Natural killer cell treated with Interleukin-12 subunit alpha and Interleukin-12 subunit beta and Interleukin-15 and Interleukin-18, amount 100 ng/mL, for 72 hours (primary cell): ENCODE results near the gene GLCCI1. TPM values are rescaled to one million over a fixed set of nuclear protein-coding genes. Genes with fewer than 3 reads are reported as not detected.

Experiments used
- ATAC-seq, 2 donors: fragments of 150-1000 bp; cut with Tn5 transposase in 1 of 2; sonication (Bioruptor Pico), chemical (Tn5 transposase) in 1 of 2; 2 replicates each; pipeline ENCODE4 v1.10.0; 2021
- DNase-seq: peaks from one replicate; pipeline ENCODE4 v3.0.0; 2022; ENCODE audit warnings: low spot score
- H3K27ac Mint-ChIP-seq, 2 donors: 1 replicate in 1 of 2; 2 replicates in 1 of 2; pipeline ENCODE4 v1.8.0; 2022; ENCODE audit warnings: mixed read lengths in 2 of 2, mild to moderate bottlenecking in 1 of 2, moderate library complexity in 1 of 2
- H3K27me3 Mint-ChIP-seq, 2 donors: 1 replicate in 1 of 2; 2 replicates in 1 of 2; pipeline ENCODE4 v1.8.0; 2022; ENCODE audit warnings: mixed read lengths in 2 of 2
- H3K36me3 Mint-ChIP-seq: one replicate; pipeline ENCODE4 v1.8.0; 2022; ENCODE audit warnings: mixed read lengths
- H3K4me1 Mint-ChIP-seq, 2 donors: 1 replicate in 1 of 2; 2 replicates in 1 of 2; pipeline ENCODE4 v1.8.0; 2022; ENCODE audit warnings: low read depth in 2 of 2, mixed read lengths in 2 of 2, mild to moderate bottlenecking in 1 of 2
- H3K4me3 Mint-ChIP-seq: one replicate; pipeline ENCODE4 v1.8.0; 2022; ENCODE audit warnings: mixed read lengths
- H3K9me3 Mint-ChIP-seq: 2 replicates; pipeline ENCODE4 v1.8.0; 2022; ENCODE audit warnings: mixed read lengths
- total RNA-seq, 2 donors: library from RNA; stranded (reverse); gene quantifications; one replicate each; pipeline ENCODE4 v1.2.3, GENCODE V29; 2022

Gene GLCCI1
- total RNA-seq, 2 donors from 2014 or later: 15.5 to 16.7 TPM

- Mint-ChIP-seq H3K4me1 (peaks cover 48 to 54% of the 10 kb centered on the region in 2 donors), H3K27me3 (no peaks in the 10 kb centered on the region), H3K36me3 (peaks cover 10% of the 10 kb centered on the region), H3K9me3 (peaks cover 3% of the 10 kb centered on the region), H3K27ac (peak overlapping the region in 1 of 2 donors; percentile 57), H3K4me3 (peak overlapping the region; percentile 7)
- ATAC-seq: no peak
- DNase-seq: no peak
Observed at GRCh38 chr7:8115547-8116402, 147.2 kb downstream of the GLCCI1 start.

DNA sequence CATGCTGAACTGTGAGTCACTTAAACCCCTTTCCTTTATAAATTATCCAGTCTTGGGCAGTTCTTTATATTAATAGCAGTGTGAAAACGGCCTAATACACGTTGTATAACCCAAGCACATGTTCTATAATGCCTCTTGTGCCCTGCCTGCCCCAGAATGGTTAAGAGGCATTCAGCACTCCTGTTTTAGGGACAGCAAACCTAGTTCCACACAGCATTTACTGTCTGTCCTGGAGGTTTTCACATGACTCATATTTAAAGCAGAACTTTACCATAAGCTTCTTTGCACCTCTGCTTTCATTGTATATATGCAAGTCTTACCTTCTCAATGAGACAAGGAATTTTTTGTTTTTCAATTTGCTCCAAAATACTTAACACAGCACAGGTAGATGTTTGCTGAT is 148.6 kb downstream of the GLCCI1 start:
- ATAC-seq (no peak), DNase-seq (no peak)
- Mint-ChIP-seq H3K36me3 (peaks cover 10% of the 10 kb centered on the region), H3K4me1 (peaks cover 56 to 61% of the 10 kb centered on the region in 2 donors), H3K9me3 (peaks cover 3% of the 10 kb centered on the region), H3K4me3 (no peak overlapping the region), H3K27me3 (no peaks in the 10 kb centered on the region), H3K27ac (peak overlapping the region in 1 of 2 donors; percentile 25)

GRCh38 chr7:8119262-8119661 is 150.7 kb downstream of the GLCCI1 start:
- H3K27me3 Mint-ChIP-seq: no peaks in the 10 kb centered on the region
- no peak for DNase-seq
- peaks cover 55 to 57% of the 10 kb centered on the region in 2 donors for H3K4me1 Mint-ChIP-seq
- peaks cover 10% of the 10 kb centered on the region for H3K36me3 Mint-ChIP-seq
- peaks cover 3% of the 10 kb centered on the region for H3K9me3 Mint-ChIP-seq
- H3K27ac Mint-ChIP-seq: peak overlapping the region in 1 of 2 donors; percentile 59
- H3K4me3 Mint-ChIP-seq: no peak overlapping the region
- no peak for ATAC-seq

DNA sequence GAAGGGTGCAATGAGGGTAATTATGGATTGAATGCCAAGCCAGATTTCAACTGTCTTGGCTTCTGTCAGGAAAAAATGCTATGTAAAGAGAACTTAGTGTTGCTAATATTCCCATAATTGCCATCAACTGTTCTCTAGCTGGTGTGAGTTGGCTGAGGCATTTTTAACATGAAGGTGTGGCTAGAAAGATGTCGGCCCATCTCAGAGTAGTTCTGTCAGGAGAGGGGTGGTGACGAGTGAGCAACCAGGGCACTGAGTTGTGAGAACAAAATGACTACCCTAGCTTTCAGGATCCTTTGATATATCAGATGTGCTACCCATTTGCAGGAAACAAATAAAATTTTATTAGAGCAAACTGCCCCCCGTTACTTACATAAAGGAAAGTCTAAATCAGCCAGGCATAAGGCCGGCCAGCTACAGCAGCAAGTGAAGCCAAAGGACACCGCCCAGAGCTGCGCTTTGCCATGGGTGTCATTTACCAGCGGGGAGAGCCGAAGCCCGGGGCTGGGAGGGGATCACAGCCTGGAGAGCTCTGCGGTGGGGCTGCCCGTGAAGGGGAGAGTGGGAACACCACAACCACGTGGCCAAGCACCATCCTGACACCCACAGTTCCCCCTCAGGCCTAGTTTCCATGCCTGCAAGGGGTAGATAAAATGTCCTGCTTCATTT is 151.9 kb downstream of the GLCCI1 start:
- H3K4me3 Mint-ChIP-seq: no peak overlapping the region
- H3K27ac Mint-ChIP-seq: peak overlapping the region in 1 of 2 donors; percentile 61
- DNase-seq: no peak
- H3K36me3 Mint-ChIP-seq: peaks cover 13% of the 10 kb centered on the region
- peak in 1 of 2 donors; percentile 59 for ATAC-seq
- H3K27me3 Mint-ChIP-seq: no peaks in the 10 kb centered on the region
- peaks cover 3% of the 10 kb centered on the region for H3K9me3 Mint-ChIP-seq
- H3K4me1 Mint-ChIP-seq: peaks cover 49 to 51% of the 10 kb centered on the region in 2 donors

- peaks cover 10% of the 10 kb centered on the region for H3K36me3 Mint-ChIP-seq
- H3K27ac Mint-ChIP-seq: peak overlapping the region in 1 of 2 donors; percentile 61
- no peaks in the 10 kb centered on the region for H3K9me3 Mint-ChIP-seq
- H3K4me1 Mint-ChIP-seq: peaks cover 50 to 51% of the 10 kb centered on the region in 2 donors
- H3K4me3 Mint-ChIP-seq: no peak overlapping the region
- ATAC-seq (no peak), DNase-seq (no peak)
- H3K27me3 Mint-ChIP-seq: no peaks in the 10 kb centered on the region
Observed at GRCh38 chr7:8121243-8121642, 152.6 kb downstream of the GLCCI1 start.

GRCh38 chr7:8125680-8126444 is 157.3 kb downstream of the GLCCI1 start:
- Mint-ChIP-seq H3K9me3 (no peaks in the 10 kb centered on the region), H3K36me3 (peaks cover 4% of the 10 kb centered on the region), H3K27me3 (no peaks in the 10 kb centered on the region), H3K27ac (peak overlapping the region; percentile 93 to 95), H3K4me1 (peaks cover 65 to 68% of the 10 kb centered on the region in 2 donors), H3K4me3 (peak overlapping the region; percentile 87)
- DNase-seq (peak; percentile 89), ATAC-seq (peak; percentile 95 to 96)

- Mint-ChIP-seq H3K27me3 (no peaks in the 10 kb centered on the region), H3K9me3 (no peaks in the 10 kb centered on the region), H3K4me3 (peak overlapping the region; percentile 87), H3K27ac (peak overlapping the region; percentile 93 to 95), H3K36me3 (peaks cover 4% of the 10 kb centered on the region), H3K4me1 (peaks cover 67 to 68% of the 10 kb centered on the region in 2 donors)
- no peak for ATAC-seq
- DNase-seq: no peak
Observed at GRCh38 chr7:8126601-8127167, 158.1 kb downstream of the GLCCI1 start.

DNA sequence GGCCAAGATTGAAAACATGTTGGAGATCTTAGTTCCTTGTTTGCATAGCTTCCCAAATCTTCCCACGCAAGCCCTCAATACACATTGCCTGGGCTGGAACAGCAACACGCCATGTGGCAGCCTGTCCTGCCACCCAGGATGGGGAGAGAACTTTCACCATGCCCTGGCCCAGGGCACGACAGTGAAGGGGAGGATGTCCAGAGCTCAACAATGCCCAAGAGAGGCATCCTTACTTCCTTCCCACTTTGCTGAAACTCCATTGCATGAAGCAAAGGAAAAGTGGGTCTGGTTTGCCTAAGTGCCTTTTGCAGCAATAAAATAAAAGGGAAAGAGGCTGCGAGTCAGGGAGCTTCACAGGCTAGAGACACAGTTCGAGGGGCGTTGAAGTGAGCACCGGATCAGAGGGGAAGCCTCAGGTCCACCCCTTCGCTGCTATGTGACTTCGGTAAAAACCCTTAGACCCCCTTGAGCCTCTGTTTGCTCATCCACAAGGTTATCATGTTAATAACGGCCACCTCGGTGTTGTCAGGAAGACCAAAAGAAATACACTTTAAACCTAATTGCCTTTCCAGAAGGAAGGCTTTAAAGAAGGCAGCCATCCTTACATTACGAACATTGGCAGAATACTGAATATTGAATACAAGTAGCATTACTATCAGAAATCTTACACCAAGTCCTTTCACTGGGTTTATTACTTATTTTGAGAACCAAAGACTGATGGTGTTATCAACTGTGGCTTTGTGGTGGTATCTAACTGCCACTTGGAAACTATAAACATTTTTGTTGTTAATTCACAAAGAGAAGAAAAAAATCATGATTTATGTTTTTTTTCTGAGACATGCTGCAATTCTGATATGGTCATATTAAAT is 160.1 kb downstream of the GLCCI1 start:
- no peak for DNase-seq
- no peaks in the 10 kb centered on the region for H3K9me3 Mint-ChIP-seq
- H3K27ac Mint-ChIP-seq: peak overlapping the region; percentile 49 to 74
- H3K27me3 Mint-ChIP-seq: no peaks in the 10 kb centered on the region
- no peak for ATAC-seq
- peak overlapping the region; percentile 76 for H3K4me3 Mint-ChIP-seq
- H3K36me3 Mint-ChIP-seq: peaks cover 4% of the 10 kb centered on the region
- peaks cover 78 to 80% of the 10 kb centered on the region in 2 donors for H3K4me1 Mint-ChIP-seq

GRCh38 chr7:8129318-8129659 is 160.7 kb downstream of the GLCCI1 start:
- Mint-ChIP-seq H3K27ac (peak overlapping the region; percentile 49 to 74), H3K4me1 (peaks cover 81 to 84% of the 10 kb centered on the region in 2 donors), H3K27me3 (no peaks in the 10 kb centered on the region), H3K4me3 (peak overlapping the region; percentile 76), H3K9me3 (no peaks in the 10 kb centered on the region), H3K36me3 (peaks cover 4% of the 10 kb centered on the region)
- ATAC-seq (no peak), DNase-seq (no peak)

DNA sequence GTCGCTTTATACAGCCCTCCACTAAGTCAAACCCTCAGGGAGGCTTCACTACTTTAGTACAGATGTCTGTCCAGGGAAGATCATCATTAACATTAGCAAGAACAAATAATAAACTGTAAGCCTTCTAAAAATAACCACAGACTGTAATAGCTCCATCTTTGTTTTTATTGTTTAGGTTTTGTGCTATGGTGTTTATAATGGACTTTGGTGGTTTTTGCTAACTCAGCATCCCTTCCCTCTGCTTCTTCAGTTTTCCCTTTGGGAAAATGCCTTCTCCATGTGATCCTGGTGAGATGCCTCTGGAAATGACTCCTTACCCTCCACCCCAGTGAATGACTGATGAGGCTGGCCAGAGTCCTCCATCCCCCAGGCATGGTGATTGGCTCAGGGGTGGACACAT is 162.1 kb downstream of the GLCCI1 start:
- peaks cover under 1% of the 10 kb centered on the region for H3K36me3 Mint-ChIP-seq
- no peak for DNase-seq
- no peak for ATAC-seq
- H3K27ac Mint-ChIP-seq: peak overlapping the region in 1 of 2 donors; percentile 17
- no peaks in the 10 kb centered on the region for H3K27me3 Mint-ChIP-seq
- H3K4me3 Mint-ChIP-seq: no peak overlapping the region
- peaks cover 81 to 87% of the 10 kb centered on the region in 2 donors for H3K4me1 Mint-ChIP-seq
- no peaks in the 10 kb centered on the region for H3K9me3 Mint-ChIP-seq

DNA sequence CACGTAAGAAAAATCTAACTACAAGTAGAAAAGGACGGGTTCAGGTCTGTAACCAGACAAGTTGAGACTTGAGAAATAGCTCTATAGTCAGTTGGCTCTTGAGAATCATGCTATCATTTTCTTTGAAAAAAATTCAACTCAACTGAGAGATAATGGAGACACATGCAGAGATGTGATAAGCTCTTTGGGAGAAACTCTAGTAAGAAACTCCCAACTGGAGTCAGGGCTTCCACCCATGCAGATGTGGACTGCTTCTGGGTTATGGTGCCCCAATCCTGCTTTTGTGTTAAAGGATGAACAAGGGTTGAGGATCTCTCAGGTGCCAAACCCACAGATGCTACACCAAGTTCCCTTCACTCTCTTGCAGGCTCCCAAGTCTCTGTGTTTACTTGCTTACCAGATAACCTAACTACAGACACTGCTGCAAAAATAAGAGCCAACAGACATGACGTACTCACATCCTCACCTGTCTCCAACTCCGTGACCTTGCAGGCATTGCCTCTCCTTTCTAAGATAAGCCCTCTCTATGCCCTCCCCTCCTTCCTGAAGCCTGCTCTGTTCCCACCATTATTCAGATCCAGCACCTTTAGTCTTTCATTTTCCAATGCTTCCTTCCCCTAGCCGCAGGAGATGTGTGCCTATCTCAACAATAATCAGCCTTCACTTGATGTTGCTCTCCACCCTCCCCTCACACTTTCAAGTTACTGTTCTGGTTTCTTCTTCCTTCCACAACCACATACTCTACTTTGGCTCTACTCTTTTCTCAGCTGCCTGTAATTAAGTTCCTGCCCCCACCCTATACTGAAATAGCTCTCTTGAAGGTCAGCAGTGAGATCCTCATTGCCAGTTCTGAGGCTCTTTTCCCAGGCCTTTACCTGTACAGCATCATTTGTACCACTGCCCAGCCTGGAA is 163.4 kb downstream of the GLCCI1 start:
- Mint-ChIP-seq H3K4me1 (peaks cover 70 to 75% of the 10 kb centered on the region in 2 donors), H3K36me3 (no peaks in the 10 kb centered on the region), H3K27ac (peak overlapping the region; percentile 63 to 83), H3K9me3 (no peaks in the 10 kb centered on the region), H3K4me3 (peak overlapping the region; percentile 76), H3K27me3 (no peaks in the 10 kb centered on the region)
- ATAC-seq: peak; percentile 48 to 55
- no peak for DNase-seq
